Activated naive CD8-positive, alpha-beta T cell treated with anti-CD3 and anti-CD28 coated beads, Interleukin-2, amount 50 U/mL, for 24 hours (primary cell): ENCODE results near the gene RRAGB.

Source experiments
- ATAC-seq: fragments of 150-1000 bp; cut with Tn5 transposase; one replicate; pipeline ENCODE4 v1.10.0; 2021
- DNase-seq: peaks from one replicate; pipeline ENCODE4 v3.0.0; 2021
- H3K27ac Mint-ChIP-seq: one replicate; pipeline ENCODE4 v1.8.0; 2021; ENCODE audit warnings: mild to moderate bottlenecking, mixed read lengths
- H3K27me3 Mint-ChIP-seq: one replicate; pipeline ENCODE4 v1.8.0; 2021; ENCODE audit warnings: mixed read lengths
- H3K36me3 Mint-ChIP-seq: one replicate; pipeline ENCODE4 v1.8.0; 2021; ENCODE audit warnings: low read depth, mixed read lengths
- H3K4me1 Mint-ChIP-seq: one replicate; pipeline ENCODE4 v1.8.0; 2021; ENCODE audit warnings: mixed read lengths
- H3K4me3 Mint-ChIP-seq: one replicate; pipeline ENCODE4 v1.8.0; 2021; ENCODE audit warnings: mild to moderate bottlenecking, moderate library complexity, mixed read lengths
- H3K9me3 Mint-ChIP-seq: one replicate; pipeline ENCODE4 v1.8.0; 2021; ENCODE audit warnings: mixed read lengths

Gene RRAGB

DNA sequence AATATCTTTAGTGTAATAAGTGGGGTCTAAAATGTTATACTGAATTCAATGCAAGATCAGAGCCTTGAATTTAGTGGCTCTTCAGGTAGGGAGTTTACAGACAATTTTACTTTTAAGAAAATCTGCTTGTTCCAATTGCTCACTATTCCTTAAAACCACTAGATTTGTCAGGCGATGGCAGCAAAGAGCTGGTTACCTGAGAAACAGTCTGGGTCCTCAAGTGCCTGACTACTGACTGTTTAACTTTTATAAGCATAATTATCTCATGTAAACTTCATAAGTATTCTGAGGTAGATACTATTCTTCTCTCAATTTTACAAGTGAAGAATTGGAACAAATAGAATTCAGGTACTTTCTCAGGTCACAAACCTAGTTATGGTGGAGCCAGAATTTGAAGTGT is 84.3 kb downstream of the RRAGB start:
- H3K36me3 Mint-ChIP-seq = no peaks in the 10 kb centered on the region
- no peak for DNase-seq
- no peaks in the 10 kb centered on the region for H3K9me3 Mint-ChIP-seq
- ATAC-seq = no peak
- H3K4me3 Mint-ChIP-seq = no peak overlapping the region
- no peaks in the 10 kb centered on the region for H3K27me3 Mint-ChIP-seq
- no peak overlapping the region for H3K27ac Mint-ChIP-seq
- no peaks in the 10 kb centered on the region for H3K4me1 Mint-ChIP-seq
